KBM-7 (cell line): Measurements from ENCODE around the gene ENC1.

Experiments used
- DNase-seq: peaks from one replicate; pipeline ENCODE4 v3.0.0-alpha.2; 2015
- in situ Hi-C: fragments of 300-500 bp; cut with MboI; formaldehyde crosslinking; loops from 2 replicates; pipeline ENCODE4 v1.14.3; 2020; ENCODE audit warnings: low sequenced_read_pairs, low pct_unique_long_range_greater_than_20kb, mixed read lengths

The ENC1 gene

DNA sequence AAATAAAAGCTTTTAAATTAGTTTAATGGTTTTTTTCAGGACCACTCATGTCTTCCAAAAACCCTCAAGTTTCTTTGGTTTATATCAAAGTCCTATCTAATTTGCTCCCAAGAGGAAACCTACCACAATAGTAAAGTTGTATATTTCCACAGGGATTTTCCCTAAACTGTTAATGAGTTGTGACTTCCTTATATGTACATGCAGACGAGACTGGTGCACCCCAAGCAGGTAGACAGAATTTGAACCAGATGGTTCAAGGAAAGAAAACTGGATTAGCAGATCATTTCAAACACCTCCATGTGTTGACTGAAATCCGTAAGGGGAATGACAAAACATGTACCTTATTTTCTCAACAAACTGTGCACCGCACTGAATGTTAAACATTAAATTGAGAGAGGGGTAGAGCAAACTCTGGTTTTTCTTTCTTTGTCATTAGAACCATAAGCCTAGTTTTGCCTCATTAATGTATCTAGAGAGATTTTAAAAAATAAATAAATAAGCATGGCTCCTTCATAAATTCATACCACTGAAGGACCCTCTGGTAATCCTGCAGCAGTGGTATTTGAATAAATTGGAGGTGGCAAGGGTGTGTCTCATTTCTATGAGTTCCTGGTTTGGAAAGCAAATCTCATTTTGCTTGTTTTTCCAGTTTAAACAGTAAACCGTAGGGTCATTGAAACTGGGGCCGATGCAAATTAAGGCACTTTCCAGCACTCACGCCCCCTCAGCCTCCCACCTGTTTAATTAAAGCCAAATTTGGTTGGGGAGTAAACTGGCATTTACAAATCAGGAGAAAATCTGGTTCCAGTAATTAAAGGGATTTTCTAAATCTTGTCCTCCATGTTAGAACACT lies 51.1 kb downstream of the ENC1 start:
- no peak for DNase-seq
- in situ Hi-C loops, result no loop called here

DNA sequence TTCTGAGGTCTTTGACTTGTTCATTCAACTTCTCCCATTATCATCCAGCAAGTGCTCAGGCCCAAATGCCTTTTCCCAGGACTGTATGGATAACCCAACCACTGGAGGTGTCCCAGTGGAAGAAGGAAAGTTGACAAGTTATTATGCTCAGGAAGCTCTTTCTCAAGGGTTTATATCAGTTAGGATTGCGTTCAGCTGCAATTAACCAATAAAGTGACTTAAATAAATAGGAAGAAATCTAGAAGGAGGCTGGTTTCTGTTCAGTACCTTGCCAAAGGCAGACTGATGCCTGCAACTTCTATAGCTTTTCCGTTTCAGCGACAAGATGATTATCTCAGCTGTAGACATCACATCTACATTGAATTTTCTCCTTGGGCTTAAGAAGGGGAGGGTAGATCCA lies 52.1 kb downstream of the ENC1 start:
- no peak for DNase-seq
- in situ Hi-C loops, result no loop called here

DNA sequence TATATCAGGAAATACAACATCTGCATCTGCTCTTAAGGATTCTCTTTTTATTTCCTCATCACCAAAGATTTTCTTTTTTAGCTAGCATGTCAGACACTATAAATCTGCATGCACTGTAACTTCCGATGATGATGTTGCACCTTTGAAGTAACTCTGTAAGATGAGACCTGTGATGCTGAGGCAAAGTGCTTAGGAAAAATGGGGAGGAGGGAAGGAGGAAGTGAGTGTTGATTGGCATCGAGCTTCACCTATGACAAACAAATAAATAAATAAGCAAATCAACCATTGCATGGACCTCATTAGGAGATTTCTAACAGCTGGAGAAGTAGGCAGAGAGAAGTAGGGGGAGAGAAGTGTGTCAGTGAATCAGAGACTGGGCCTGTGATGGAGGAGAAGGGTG lies 52.6 kb downstream of the ENC1 start:
- DNase-seq, result no peak
- in situ Hi-C loops, result no loop called here

DNA sequence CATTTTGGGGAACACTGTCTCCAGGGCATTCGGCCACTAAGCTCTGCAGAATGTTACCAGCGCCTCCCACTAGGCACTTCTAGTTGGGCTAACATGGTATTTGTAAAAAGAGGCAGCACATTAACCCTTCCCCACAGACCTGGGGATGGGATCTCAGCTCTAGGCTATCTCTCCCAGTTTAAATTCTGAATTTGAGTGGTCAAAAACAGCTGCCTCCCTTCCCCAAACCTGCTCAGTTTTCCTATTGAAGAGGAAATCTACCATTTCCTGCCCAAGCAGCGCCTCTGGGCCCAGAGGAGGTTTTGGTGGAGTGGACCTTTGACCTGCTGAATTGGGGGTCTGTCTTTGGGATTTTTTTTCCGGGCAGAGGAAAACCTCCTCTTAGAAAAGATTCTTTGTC lies 53.2 kb downstream of the ENC1 start:
- no peak for DNase-seq
- in situ Hi-C loops, result no loop called here

DNA sequence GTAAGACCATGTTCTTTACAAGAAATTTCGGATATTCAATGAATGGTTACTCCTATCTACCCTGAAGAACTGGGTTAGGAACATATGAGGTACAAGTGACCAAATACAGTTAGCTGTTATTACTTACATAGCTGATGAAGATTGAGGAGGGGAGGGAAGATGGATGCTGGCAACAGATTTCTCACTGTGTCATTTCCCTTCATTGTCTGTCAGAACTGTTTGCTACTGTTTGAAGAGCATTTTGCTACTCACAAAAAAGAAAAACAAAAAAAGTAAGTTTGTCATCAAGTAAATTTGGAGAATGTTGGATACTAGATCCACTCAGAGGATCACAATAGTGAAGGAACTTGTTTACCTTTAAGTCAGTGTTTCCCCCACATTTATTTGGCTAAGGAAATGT lies 53.7 kb downstream of the ENC1 start:
- in situ Hi-C loops, result no loop called here
- DNase-seq, result no peak

DNA sequence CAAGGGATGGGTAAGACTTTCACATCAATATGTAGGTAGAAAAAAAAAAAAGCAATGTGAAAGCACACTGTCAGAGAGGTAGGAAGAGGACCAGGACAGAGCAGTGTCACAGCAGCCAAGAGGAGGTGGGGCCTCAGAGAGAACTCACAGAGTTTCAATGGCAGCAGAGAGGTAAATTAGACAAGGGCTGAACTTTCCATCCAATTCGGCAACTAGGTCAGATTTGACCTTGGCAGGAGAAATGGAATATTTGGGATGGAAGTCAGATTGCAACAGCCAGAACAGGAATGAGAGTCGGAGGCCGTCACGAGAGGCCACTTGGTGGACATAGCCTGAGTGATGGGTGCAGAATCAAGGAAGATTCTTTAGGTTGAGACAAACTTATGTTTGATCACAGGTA lies 57.7 kb downstream of the ENC1 start:
- in situ Hi-C loops, result no loop called here
- no peak for DNase-seq

DNA sequence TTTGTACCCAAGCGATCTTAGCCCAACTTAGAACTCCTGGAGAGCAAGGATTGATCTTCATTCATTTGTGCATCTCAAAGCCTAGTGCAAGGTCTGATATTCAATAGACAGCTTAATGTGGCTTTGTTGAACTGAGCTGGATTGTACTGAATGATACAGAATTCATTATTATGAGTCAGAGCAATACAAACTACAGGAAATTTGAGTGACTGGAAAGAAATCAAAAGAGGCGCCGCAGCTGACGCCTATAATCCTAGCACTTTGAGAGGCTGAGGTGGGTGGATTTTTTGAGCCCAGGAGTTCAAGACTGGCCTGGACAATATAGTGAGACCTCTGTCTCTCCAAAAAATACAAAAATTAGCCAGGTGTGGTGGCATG lies 58.6 kb downstream of the ENC1 start:
- DNase-seq, result no peak
- in situ Hi-C loops, result no loop called here

DNA sequence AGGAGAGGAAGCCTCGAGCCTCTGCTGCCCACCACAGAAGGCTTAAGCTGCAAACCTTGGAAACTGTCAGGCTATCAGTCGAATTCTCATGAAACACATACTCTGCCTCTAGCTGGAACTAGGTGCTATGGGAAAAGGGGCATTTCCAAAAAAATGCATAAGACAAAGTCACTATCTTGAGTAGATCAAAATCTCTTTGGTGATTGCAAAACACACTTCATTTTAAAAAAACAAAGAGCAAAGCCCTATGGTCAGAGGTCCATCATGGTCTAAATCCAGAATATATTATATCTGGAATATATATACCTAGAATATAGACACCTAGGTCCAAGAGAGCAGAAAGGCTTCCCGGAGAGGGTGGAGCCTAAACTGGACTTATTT lies 59.8 kb downstream of the ENC1 start:
- in situ Hi-C loops, result no loop called here
- DNase-seq, result no peak

DNA sequence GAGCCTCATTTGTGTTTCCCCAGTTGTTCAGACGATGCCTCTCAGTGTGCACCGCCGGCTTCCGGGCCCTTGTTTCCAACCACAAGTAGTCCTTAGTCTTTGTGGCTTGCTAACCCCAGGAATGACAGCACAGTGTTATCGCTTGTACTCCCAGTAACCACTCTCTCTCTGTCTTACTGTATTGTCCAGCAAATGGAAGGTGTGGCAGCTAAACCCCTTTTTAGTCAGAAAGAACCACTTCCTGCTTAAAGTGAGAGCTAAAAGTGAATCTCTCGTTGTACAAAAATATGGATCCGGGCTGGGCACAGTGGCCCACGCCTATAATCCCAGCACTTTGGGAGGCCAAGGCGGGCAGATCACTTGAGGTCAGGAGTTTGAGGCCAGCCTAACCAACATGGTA lies 61.3 kb downstream of the ENC1 start:
- peak; percentile 4 for DNase-seq

DNA sequence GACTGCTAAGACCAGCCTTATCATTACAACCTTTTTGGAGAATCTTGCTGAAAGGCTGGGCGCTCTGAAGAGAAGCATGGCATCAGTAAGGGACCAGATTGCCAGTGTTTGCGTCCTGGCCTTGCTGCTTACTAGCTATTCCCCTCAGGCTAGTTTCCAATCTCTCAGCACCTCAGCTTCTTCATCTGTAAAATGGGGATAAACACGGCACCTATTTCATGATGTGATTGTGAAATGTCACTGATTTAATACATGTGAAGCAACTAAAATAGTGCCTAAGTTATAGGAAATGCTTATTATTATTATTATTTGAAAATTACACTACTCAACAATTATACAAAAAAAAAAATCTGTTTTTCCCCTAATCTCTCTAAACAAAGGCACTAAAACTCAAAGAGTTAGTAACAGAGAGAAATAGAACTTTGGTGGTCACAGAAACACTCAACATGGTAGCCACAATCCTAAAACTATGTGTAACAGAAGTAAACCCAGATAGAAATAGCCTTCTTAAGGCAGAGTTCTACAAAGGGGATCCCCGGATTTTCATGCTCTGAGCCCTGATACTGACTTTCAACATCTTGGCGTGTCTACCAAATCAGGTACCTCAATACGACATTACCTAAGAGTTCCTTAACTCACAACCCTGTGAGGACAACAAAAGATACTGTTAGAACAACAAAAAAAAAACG lies 62.0 kb downstream of the ENC1 start:
- DNase-seq, result no peak
- in situ Hi-C loops, result no loop called here

More for the DNA sequence above, 61.3 kb downstream of the ENC1 start:
- in situ Hi-C loops, result no loop called here
